H1 (cell line): ENCODE results near the gene STARD3. TPM values are rescaled to one million over a fixed set of nuclear protein-coding genes. Genes with fewer than 3 reads are reported as not detected.

Experiments used
- CTCF ChIA-PET: fragments of 300-600 bp; sonication (Branson Sonifier 250); formaldehyde crosslinking; loops from one replicate; lab custom pipeline; 2021; ENCODE audit not compliant: partially characterized antibody; lab: Charles Lee
- POLR2A ChIA-PET: fragments of 300-600 bp; sonication (Branson Sonifier 250); formaldehyde crosslinking; loops from one replicate; lab custom pipeline; 2021; ENCODE audit warnings: inconsistent platforms; ENCODE audit not compliant: partially characterized antibody; lab: Charles Lee
- DNase-seq, 2 experiments: peaks; one replicate each; pipeline versions ENCODE4 v3.0.0 to v3.0.0-alpha.2; 2010 to 2022; ENCODE audit warnings: low spot score in 2 of 2, low read depth in 1 of 2, mixed read lengths in 1 of 2
- FAIRE-seq: peaks from 2 replicates; lab custom pipeline; 2011; peaks lifted over from hg19 to GRCh38; lab: Jason Lieb, UNC
- H2AFZ ChIP-seq: 2 replicates; pipeline ENCODE4 v1.8.1; 2012; ENCODE audit warnings: low read length, inconsistent platforms
- H2AK5ac ChIP-seq: 2 replicates; pipeline ENCODE4 v1.6.1; 2013; ENCODE audit warnings: low read depth, low read length
- H2BK120ac ChIP-seq: replicated peaks from 2 replicates; pipeline ENCODE3; 2013; ENCODE audit warnings: low read depth, low read length, inconsistent platforms
- H2BK12ac ChIP-seq: 2 replicates; pipeline ENCODE4 v1.6.1; 2013; ENCODE audit warnings: low read depth, low read length
- H2BK15ac ChIP-seq: 2 replicates; pipeline ENCODE4 v1.6.1; 2013; ENCODE audit warnings: low read length
- H2BK20ac ChIP-seq: 2 replicates; pipeline ENCODE4 v1.6.1; 2013; ENCODE audit warnings: low read length
- H2BK5ac ChIP-seq: 2 replicates; pipeline ENCODE4 v1.6.1; 2013; ENCODE audit warnings: low read depth, low read length
- H3K14ac ChIP-seq: 2 replicates; pipeline ENCODE4 v1.6.1; 2013; ENCODE audit warnings: inconsistent platforms; ENCODE audit not compliant: insufficient read length
- H3K18ac ChIP-seq: 2 replicates; pipeline ENCODE4 v1.6.1; 2013; ENCODE audit warnings: low read length; ENCODE audit errors: extremely low read depth
- H3K23ac ChIP-seq: 2 replicates; pipeline ENCODE4 v1.6.1; 2013; ENCODE audit warnings: inconsistent platforms; ENCODE audit not compliant: insufficient read length
- H3K23me2 ChIP-seq: 2 replicates; pipeline ENCODE4 v1.6.1; 2013; ENCODE audit warnings: low read depth, low read length
- H3K27ac ChIP-seq: 2 replicates; pipeline ENCODE4 v1.6.1; 2011; ENCODE audit warnings: low read depth, low read length, inconsistent platforms
- H3K27me3 ChIP-seq, 4 experiments: replicated peaks in 1 of 4; 1 replicate in 1 of 4; 2 replicates in 3 of 4; pipeline versions ENCODE4 v1.6.1 to v1.8.1; 2011 to 2013; ENCODE audit warnings: low read length in 3 of 4, mild to moderate bottlenecking in 3 of 4, inconsistent platforms in 2 of 4, mixed read lengths in 2 of 4, moderate library complexity in 1 of 4; ENCODE audit not compliant: control insufficient read depth in 3 of 4, insufficient read depth in 3 of 4; ENCODE audit errors: extremely low read depth in 1 of 4
- H3K36me3 ChIP-seq, 4 experiments: 2 replicates each; pipeline versions ENCODE4 v1.6.1 to v1.8.1; 2011 to 2013; ENCODE audit warnings: mild to moderate bottlenecking in 4 of 4, low read length in 3 of 4, moderate library complexity in 2 of 4, control low read depth in 1 of 4, inconsistent platforms in 1 of 4; ENCODE audit not compliant: insufficient read depth in 4 of 4, control insufficient read depth in 2 of 4
- H3K4ac ChIP-seq: replicated peaks from 2 replicates; pipeline ENCODE3; 2013; ENCODE audit warnings: low read length, low read depth, mixed read lengths, inconsistent platforms; ENCODE audit not compliant: insufficient read length
- H3K4me1 ChIP-seq, 4 experiments: replicated peaks in 1 of 4; 1 replicate in 1 of 4; 2 replicates in 3 of 4; pipeline versions ENCODE4 v1.6.1 to v1.8.1; 2011 to 2013; ENCODE audit warnings: low read length in 3 of 4, inconsistent platforms in 2 of 4, mixed read lengths in 1 of 4; ENCODE audit not compliant: insufficient read depth in 4 of 4, control insufficient read depth in 3 of 4
- H3K4me2 ChIP-seq, 2 experiments: 2 replicates each; pipeline versions ENCODE4 v1.6.1 to v1.8.1; 2011 to 2013; ENCODE audit warnings: low read depth in 2 of 2, low read length in 2 of 2, control low read depth in 1 of 2, inconsistent platforms in 1 of 2, mild to moderate bottlenecking in 1 of 2; ENCODE audit not compliant: insufficient read depth in 1 of 2
- H3K4me3 ChIP-seq, 4 experiments: fragments of 200-600, 300-600 bp in 1 of 4; sonication (generic), shearing (Covaris generic), sonication (Bioruptor Twin) in 1 of 4; 2 replicates each; pipeline versions ENCODE4 v1.5.1 to v1.8.1; 2011 to 2016; ENCODE audit warnings: low read length in 4 of 4, low read depth in 3 of 4, control low read depth in 2 of 4, inconsistent platforms in 2 of 4, mild to moderate bottlenecking in 2 of 4, mixed read lengths in 1 of 4, moderate library complexity in 1 of 4; ENCODE audit not compliant: insufficient read depth in 2 of 4; ENCODE audit errors: extremely low read depth in 1 of 4
- H3K56ac ChIP-seq: replicated peaks from 2 replicates; pipeline ENCODE3; 2013; ENCODE audit warnings: low read depth, mild to moderate bottlenecking, mixed read lengths, low read length, inconsistent platforms; ENCODE audit not compliant: insufficient read length
- H3K79me1 ChIP-seq: 2 replicates; pipeline ENCODE4 v1.6.1; 2013; ENCODE audit warnings: low read depth, low read length, control low read depth
- H3K79me2 ChIP-seq, 2 experiments: 2 replicates each; pipeline versions ENCODE4 v1.6.1 to v1.8.1; 2012 to 2013; ENCODE audit warnings: low read length in 2 of 2, mild to moderate bottlenecking in 2 of 2, inconsistent platforms in 1 of 2; ENCODE audit not compliant: insufficient read depth in 2 of 2, control insufficient read depth in 1 of 2
- H3K9ac ChIP-seq, 4 experiments: replicated peaks in 1 of 4; 1 replicate in 1 of 4; 2 replicates in 3 of 4; pipeline versions ENCODE4 v1.6.1 to v1.8.1; 2011 to 2013; ENCODE audit warnings: low read depth in 3 of 4, low read length in 3 of 4, control low read depth in 2 of 4, mild to moderate bottlenecking in 2 of 4, moderate library complexity in 2 of 4, inconsistent platforms in 1 of 4; ENCODE audit errors: extremely low read depth in 1 of 4
- H3K9me3 ChIP-seq, 2 experiments: 2 replicates each; pipeline versions ENCODE4 v1.6.1 to v1.8.1; 2012 to 2013; ENCODE audit warnings: mild to moderate bottlenecking in 2 of 2, moderate library complexity in 2 of 2, control low read depth in 1 of 2, inconsistent platforms in 1 of 2, low read depth in 1 of 2, low read length in 1 of 2, mixed read lengths in 1 of 2; ENCODE audit not compliant: insufficient read depth in 2 of 2
- H4K20me1 ChIP-seq, 2 experiments: replicated peaks in 1 of 2; 2 replicates each; pipeline versions ENCODE3 to v1.8.1; 2011 to 2013; ENCODE audit warnings: inconsistent platforms in 2 of 2, low read length in 2 of 2, mild to moderate bottlenecking in 1 of 2; ENCODE audit not compliant: insufficient read depth in 2 of 2, control insufficient read depth in 1 of 2
- H4K5ac ChIP-seq: 2 replicates; pipeline ENCODE4 v1.6.1; 2013; ENCODE audit warnings: low read length, low read depth, mixed read lengths, inconsistent platforms; ENCODE audit not compliant: insufficient read length
- H4K8ac ChIP-seq: 2 replicates; pipeline ENCODE4 v1.8.0; 2013; ENCODE audit warnings: mild to moderate bottlenecking, moderate library complexity, low read length, inconsistent platforms; ENCODE audit not compliant: insufficient read depth; ENCODE audit errors: extremely low read depth
- H4K91ac ChIP-seq: replicated peaks from 2 replicates; pipeline ENCODE3; 2013; ENCODE audit warnings: low read length, mixed read lengths, inconsistent platforms; ENCODE audit not compliant: insufficient read length
- CBX8 ChIP-seq: fragments of 300-800, 300-1000 bp; sonication (generic); IDR thresholded peaks from 2 replicates; pipeline ENCODE4 v1.7.1; 2016; ENCODE audit warnings: low read depth, low read length, borderline replicate concordance
- MAFK ChIP-seq: IDR thresholded peaks from 2 replicates; pipeline ENCODE4 v1.6.1; 2012; ENCODE audit warnings: low read depth, mild to moderate bottlenecking, improper control_type of control experiment, low read length
- RFX5 ChIP-seq: IDR thresholded peaks from 2 replicates; pipeline ENCODE4 v1.6.1; 2011; ENCODE audit warnings: low read depth, low read length, improper control_type of control experiment, borderline replicate concordance
- SRF ChIP-seq: IDR thresholded peaks from 2 replicates; pipeline ENCODE4 v1.6.1; 2011; ENCODE audit warnings: mild to moderate bottlenecking, low read depth, low read length, moderate library complexity
- TAF7 ChIP-seq: optimal IDR thresholded peaks from 2 replicates; pipeline ENCODE3; 2011; ENCODE audit warnings: low read depth, mild to moderate bottlenecking, inconsistent platforms, low read length, moderate library complexity, borderline replicate concordance
- WGBS, 2 experiments: shearing (Covaris generic) in 1 of 2; methylation state at CpG; one replicate each; pipeline versions ENCODE4 v1.1.6 to v1.1.7; 2013 to 2015; ENCODE audit warnings: low lambda C conversion rate in 2 of 2, mixed read lengths in 2 of 2, inconsistent platforms in 1 of 2, low coverage in 1 of 2, missing lambda C conversion rate in 1 of 2; ENCODE audit not compliant: insufficient replicate concordance in 2 of 2, insufficient coverage in 1 of 2, insufficient read length in 1 of 2; ENCODE audit errors: extremely low coverage in 1 of 2, missing lambda C conversion rate in 1 of 2; 5-methylcytosine and 5-hydroxymethylcytosine counted together
- polyA plus RNA-seq, 7 experiments: library from polyadenylated mRNA; depleted of rRNA in 3 of 7; stranded (reverse) in 5 of 7; unstranded in 2 of 7; fragments of >200 nt in 5 of 7; fragments of 200-250 nt in 2 of 7; gene quantifications; 1 replicate in 5 of 7; 2 replicates in 1 of 7; 4 replicates in 1 of 7; pipeline versions ENCODE4 v1.2.1 to v1.2.3, GENCODE V29; 2011 to 2013; ENCODE audit warnings: missing spikeins in 2 of 7, mixed read lengths in 2 of 7
- total RNA-seq: library from RNA; stranded (reverse); fragmentation: NEBNext Ultra II Directional; extraction: Animal tissue kit (Norgen Biotek cat#: 25700); gene quantifications from 2 replicates; pipeline ENCODE4 v1.2.1, GENCODE V29; 2021

The STARD3 gene
- total and polyA plus RNA-seq, 2 of the 8 experiments (the other 6 are each of a cell fraction or from before 2014, with no cell fraction given), result 47.6 to 80.3 TPM

DNA sequence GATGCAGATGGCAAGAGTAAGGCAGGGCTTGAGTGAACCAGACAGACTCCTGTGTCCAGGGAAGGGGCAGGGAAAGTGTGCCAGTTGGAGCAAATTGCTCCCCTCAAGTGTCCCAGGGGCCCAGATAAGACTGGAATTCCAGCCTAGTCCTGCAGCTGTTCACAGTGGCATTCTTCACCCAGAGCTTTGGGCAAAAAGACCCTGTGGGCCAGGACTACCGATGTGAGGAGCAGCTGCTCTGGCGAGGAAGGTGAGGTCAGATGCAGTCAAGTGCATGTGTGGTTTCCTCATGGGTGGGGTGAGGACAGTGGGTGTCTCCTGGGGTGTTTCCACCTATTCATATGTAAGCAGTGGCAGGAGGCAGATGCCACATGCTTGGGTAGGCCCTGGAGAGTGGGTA, 43.6 kb upstream of the STARD3 start:
- TF ChIP-seq RFX5 (no peak), TAF7 (no peak), SRF (no peak), CBX8 (no peak), MAFK (no peak)
- CTCF ChIA-PET, result interaction anchor here (0.8 to 6.9 kb wide), 7 partner anchors 16 to 67 kb away, joined by 3 to 46 read pairs (median 4); no protein-coding TSS in a partner anchor

More for the DNA sequence above, 43.6 kb upstream of the STARD3 start:
- Histone ChIP-seq H3K27ac (no peak overlapping the region), H3K9me3 (no peaks in the 10 kb centered on the region), H3K4me3 (no peak overlapping the region), H3K4me1 (peaks cover 5 to 29% (median 17%) of the 10 kb centered on the region in 4 experiments), H2BK120ac (no peak overlapping the region), H2BK20ac (no peak overlapping the region), H3K23ac (no peak overlapping the region), H3K79me1 (no peaks in the 10 kb centered on the region), H2BK15ac (no peak overlapping the region), H2AFZ (no peak overlapping the region), H4K8ac (no peak overlapping the region), H4K91ac (no peak overlapping the region), H3K27me3 (peaks cover 34 to 62% (median 58%) of the 10 kb centered on the region in 4 experiments), H3K36me3 (no peaks in the 10 kb centered on the region), H3K79me2 (no peaks in the 10 kb centered on the region), H3K4ac (no peak overlapping the region), H3K9ac (no peak overlapping the region), H3K4me2 (no peak overlapping the region), H4K20me1 (peaks cover 3 to 7% of the 10 kb centered on the region in 2 experiments), H2AK5ac (no peak overlapping the region), H2BK12ac (no peak overlapping the region), H3K23me2 (peaks cover 8% of the 10 kb centered on the region; the same call in 1 of the 2 replicates), H4K5ac (no peak overlapping the region), H2BK5ac (no peak overlapping the region), H3K56ac (no peak overlapping the region), H3K18ac (no peak overlapping the region), H3K14ac (no peak overlapping the region)
- DNase-seq (no peak), FAIRE-seq (no peak)
- POLR2A ChIA-PET, result interaction anchor here (1.3 kb wide), 1 partner anchor 12 kb away, joined by 3 read pairs; no protein-coding TSS in a partner anchor
- WGBS, 2 experiments, result 89% methylated on average over 2 of the region's 2 CpGs; no CpG with 5 or more reads in 1 of the 2 experiments
